Epithelial cell of proximal tubule (primary cell): ENCODE results near the gene NCBP3. TPM values are rescaled to one million over a fixed set of nuclear protein-coding genes. Genes with fewer than 3 reads are reported as not detected.

ENCODE experiments used
- DNase-seq: peaks from one replicate; pipeline ENCODE4 v3.0.0-alpha.2; 2011; ENCODE audit warnings: low read depth
- H3K4me3 ChIP-seq: 2 replicates; pipeline ENCODE4 v1.5.1; 2011; ENCODE audit warnings: low read depth, mild to moderate bottlenecking, low read length
- total RNA-seq: library from RNA; depleted of rRNA; stranded (reverse); fragments of >200 nt; gene quantifications from 2 replicates; pipeline ENCODE4 v1.2.3, GENCODE V29; 2015
- TF ChIP-seq, protein P1 (sequence below): conservative IDR thresholded peaks from 2 replicates; pipeline ENCODE4 v1.5.1; 2012; ENCODE audit warnings: low read depth, mild to moderate bottlenecking, low read length

Gene NCBP3
- total RNA-seq, 1 donor from 2014 or later: 16.4 TPM

DNA sequence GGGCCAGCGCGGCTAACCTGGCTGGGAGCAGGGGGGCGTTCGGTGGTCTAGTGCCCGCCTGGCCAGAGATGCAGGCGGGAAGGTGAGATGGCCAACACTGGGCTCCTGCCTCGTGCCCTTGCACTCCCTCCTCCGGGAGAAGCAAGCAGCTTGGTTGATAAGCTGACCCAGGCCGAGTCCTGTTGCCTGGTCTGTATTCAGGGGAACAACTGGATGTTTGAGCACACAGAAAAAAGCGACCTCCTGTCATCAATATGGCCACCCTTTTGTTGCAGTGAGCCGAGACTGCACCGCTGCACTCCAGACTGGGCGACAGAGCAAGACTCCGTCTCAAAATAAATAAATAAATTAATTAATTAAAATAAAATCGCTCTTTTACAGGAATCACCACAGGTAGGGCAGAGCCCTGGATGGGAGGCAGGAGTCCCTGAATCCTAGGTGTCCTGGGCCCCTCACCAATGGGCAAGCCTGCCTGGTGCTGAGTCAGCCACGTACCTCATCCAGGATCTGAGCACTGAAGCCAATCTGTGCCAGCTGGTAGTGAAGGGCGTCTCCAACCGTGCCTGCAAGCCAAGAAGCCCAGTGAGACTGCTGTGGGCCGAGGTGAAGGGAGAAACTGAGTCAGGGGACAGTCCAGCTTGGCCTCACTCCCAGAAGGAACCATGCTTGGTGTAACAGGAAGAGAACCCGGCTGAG is 90.6 kb downstream of the NCBP3 start:
- TF ChIP-seq, protein P1, sequence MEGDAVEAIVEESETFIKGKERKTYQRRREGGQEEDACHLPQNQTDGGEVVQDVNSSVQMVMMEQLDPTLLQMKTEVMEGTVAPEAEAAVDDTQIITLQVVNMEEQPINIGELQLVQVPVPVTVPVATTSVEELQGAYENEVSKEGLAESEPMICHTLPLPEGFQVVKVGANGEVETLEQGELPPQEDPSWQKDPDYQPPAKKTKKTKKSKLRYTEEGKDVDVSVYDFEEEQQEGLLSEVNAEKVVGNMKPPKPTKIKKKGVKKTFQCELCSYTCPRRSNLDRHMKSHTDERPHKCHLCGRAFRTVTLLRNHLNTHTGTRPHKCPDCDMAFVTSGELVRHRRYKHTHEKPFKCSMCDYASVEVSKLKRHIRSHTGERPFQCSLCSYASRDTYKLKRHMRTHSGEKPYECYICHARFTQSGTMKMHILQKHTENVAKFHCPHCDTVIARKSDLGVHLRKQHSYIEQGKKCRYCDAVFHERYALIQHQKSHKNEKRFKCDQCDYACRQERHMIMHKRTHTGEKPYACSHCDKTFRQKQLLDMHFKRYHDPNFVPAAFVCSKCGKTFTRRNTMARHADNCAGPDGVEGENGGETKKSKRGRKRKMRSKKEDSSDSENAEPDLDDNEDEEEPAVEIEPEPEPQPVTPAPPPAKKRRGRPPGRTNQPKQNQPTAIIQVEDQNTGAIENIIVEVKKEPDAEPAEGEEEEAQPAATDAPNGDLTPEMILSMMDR: no peak
- peak overlapping the region; percentile 40 for H3K4me3 ChIP-seq
- no peak for DNase-seq

DNA sequence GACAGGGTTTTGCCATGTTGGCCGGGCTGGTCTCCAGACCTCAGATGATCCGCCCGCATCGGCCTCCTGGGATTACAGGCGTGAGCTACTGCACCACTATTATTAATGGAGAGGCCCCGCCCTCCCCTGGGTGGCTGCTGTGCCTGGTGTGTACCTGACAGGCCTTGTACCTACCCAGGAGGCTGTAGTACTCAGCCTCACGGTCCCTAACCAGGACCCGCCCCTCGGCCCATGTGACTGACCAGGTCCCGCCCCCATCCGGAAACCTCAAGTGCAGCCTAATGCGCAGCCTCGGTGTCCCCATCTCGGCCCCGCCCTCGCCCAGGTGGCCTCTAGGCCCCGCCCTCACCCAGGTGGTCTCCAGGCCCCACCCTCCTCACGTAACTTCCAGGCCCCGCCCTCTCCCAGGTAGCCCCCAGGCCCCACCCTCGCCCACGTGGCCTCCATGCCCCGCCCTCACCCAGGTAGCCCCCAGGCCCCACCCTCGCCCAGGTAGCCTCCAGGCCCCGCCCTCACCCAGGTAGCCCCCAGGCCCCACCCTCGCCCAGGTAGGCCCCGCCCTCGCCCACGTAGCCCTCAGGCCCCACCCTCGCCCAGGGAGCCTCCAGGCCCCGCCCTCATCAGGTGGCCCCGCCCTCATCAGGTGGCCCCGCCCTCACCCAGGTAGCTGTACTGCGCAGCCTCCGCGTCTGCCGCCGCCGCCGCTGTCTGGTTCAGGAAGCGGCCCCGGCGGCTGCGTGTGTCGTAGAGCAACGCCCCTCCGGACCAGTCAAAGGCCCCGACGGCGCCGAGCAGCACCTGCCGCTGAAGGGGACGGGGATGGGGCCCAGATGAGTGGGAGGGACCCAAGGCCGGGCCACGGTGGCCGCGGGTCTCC is 91.3 kb downstream of the NCBP3 start:
- TF ChIP-seq, protein P1: no peak
- DNase-seq: no peak
- peak overlapping the region; percentile 40 for H3K4me3 ChIP-seq

DNA sequence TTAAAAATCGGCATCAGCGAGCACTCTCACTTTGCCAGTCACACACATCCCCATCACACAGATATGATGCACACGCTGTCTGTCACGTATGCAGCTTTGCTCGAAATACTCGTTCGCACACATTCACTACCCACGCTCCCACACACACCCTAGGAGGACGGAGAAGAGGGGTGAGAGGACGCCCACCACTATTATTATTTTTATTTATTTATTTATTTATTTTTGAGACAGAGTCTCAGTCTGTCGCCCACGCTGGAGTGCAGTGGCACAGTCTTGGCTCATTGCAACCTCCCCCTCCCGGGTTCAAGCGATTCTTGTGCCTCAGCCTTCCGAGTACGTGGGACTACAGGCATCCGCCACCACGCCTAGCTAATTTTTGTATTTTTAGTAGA is 92.0 kb downstream of the NCBP3 start:
- DNase-seq: no peak
- TF ChIP-seq, protein P1: no peak
- H3K4me3 ChIP-seq: no peak overlapping the region

DNA sequence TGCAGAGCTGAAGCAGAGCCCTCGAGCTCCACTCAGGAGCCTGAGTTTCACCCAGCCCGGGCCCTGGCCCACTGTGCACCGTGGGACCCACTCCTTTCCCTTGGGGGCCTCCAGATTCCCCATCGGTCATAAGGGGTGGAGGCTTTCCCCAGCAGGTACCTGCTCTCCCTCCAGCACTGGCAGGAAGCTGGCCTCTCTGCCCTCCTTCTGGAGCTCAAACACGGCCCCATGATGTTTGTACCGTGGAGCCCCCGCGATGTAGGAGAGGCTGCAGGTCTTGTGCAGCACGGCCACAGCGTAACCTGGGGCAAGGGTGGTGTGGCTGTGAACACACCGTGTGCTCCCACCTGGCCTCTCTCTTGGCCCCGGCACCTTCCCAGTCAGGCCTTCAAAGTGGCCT is 92.4 kb downstream of the NCBP3 start:
- DNase-seq: no peak
- no peak overlapping the region for H3K4me3 ChIP-seq
- TF ChIP-seq, protein P1: no peak

Other genes starting within 250 kb of the NCBP3 start
- 0.87 and 1.7 TPM in 2 replicates for gene TRPV1, start 236.8 kb downstream of the NCBP3 start, total RNA-seq
- gene SHPK, start 210.0 kb downstream of the NCBP3 start, total RNA-seq: 18.1 and 23.5 TPM in 2 replicates
- gene CTNS, start 209.5 kb downstream of the NCBP3 start, total RNA-seq: 5.9 and 18.2 TPM in 2 replicates
- 426 and 444 TPM in 2 replicates for gene TAX1BP3, start 177.7 kb downstream of the NCBP3 start, total RNA-seq
- gene EMC6, start 177.4 kb downstream of the NCBP3 start, total RNA-seq: 25.6 and 43.7 TPM in 2 replicates
- 2.3 and 4.8 TPM in 2 replicates for gene P2RX5, start 150.1 kb downstream of the NCBP3 start, total RNA-seq
- 12.3 and 15.4 TPM in 2 replicates for gene HASPIN, start 122.3 kb downstream of the NCBP3 start, total RNA-seq
- 36.0 and 61.0 TPM in 2 replicates for gene ITGAE, start 45.1 kb downstream of the NCBP3 start, total RNA-seq
- 5.9 and 7.1 TPM in 2 replicates for gene CAMKK1, start 46.8 kb upstream of the NCBP3 start, total RNA-seq
- gene P2RX1, start 70.2 kb upstream of the NCBP3 start, total RNA-seq: not detected in 2 replicates
- gene ATP2A3, start 118.2 kb upstream of the NCBP3 start, total RNA-seq: 0.36 and 2.4 TPM in 2 replicates